Measurements from ENCODE around the gene SGMS1. TPM values are rescaled to one million over a fixed set of nuclear protein-coding genes. Genes with fewer than 3 reads are reported as not detected.

Gene SGMS1
- total RNA-seq, 1 donor from 2014 or later: 27.5 TPM

GRCh38 chr10:50417886-50418830 is 205.6 kb downstream of the SGMS1 start:
- peaks cover 48% of the 10 kb centered on the region for H3K4me1 Mint-ChIP-seq
- intact Hi-C loops (cut with micrococcal nuclease): loop anchor here (1.0 to 5.0 kb wide), 6 partner anchors 21 to 207 kb away; no protein-coding TSS in a partner anchor
- peak overlapping the region; percentile 92 for H3K4me3 Mint-ChIP-seq
- ATAC-seq (ENCODE audit: low read depth) (peak; percentile 87), DNase-seq (peak; percentile 48)
- ChIA-PET POLR2A (interaction anchor here (0.6 to 1.5 kb wide), 5 partner anchors 10 to 207 kb away, joined by 3 to 10 read pairs (median 3); no protein-coding TSS in a partner anchor), CTCF (interaction anchor here (0.7 to 1.5 kb wide), 3 partner anchors 21 to 207 kb away, joined by 3 to 6 read pairs (median 4); partner anchors contain the start of gene SGMS1)
- TF ChIP-seq CTCF (IDR thresholded peaks at IDR 0.05): no peak
- H3K9me3 Mint-ChIP-seq: no peaks in the 10 kb centered on the region
- no peaks in the 10 kb centered on the region for H3K36me3 Mint-ChIP-seq (ENCODE audit: low read depth)
- H3K27me3 Mint-ChIP-seq: no peaks in the 10 kb centered on the region
- peak overlapping the region; percentile 81 for H3K27ac Mint-ChIP-seq

- TF ChIP-seq CTCF (IDR thresholded peaks at IDR 0.05): no peak
- Mint-ChIP-seq H3K27me3 (no peaks in the 10 kb centered on the region), H3K4me1 (peaks cover 44% of the 10 kb centered on the region), H3K27ac (peak overlapping the region; percentile 21), H3K9me3 (no peaks in the 10 kb centered on the region), H3K36me3 (ENCODE audit: low read depth) (no peaks in the 10 kb centered on the region), H3K4me3 (peak overlapping the region; percentile 92)
- ChIA-PET CTCF (interaction anchor here (0.9 to 1.5 kb wide), 2 partner anchors 20 to 207 kb away, joined by 3 to 6 read pairs; partner anchors contain the start of gene SGMS1), POLR2A (interaction anchor here (0.5 to 1.5 kb wide), 3 partner anchors 20 to 207 kb away, joined by 3 to 10 read pairs (median 6); no protein-coding TSS in a partner anchor)
- ATAC-seq (ENCODE audit: low read depth) (peak; percentile 18), DNase-seq (no peak)
- intact Hi-C loops (cut with micrococcal nuclease): loop anchor here (5.0 kb wide), 3 partner anchors 35 to 155 kb away; no protein-coding TSS in a partner anchor
Observed at GRCh38 chr10:50417486-50417885, 206.3 kb downstream of the SGMS1 start.

- ChIA-PET POLR2A (interaction anchor here (0.5 to 0.7 kb wide), 2 partner anchors 28 to 69 kb away, joined by 5 to 6 read pairs; no protein-coding TSS in a partner anchor), CTCF (interaction anchor here (1.4 kb wide), 1 partner anchor 49 kb away, joined by 6 read pairs; no protein-coding TSS in a partner anchor)
- peak overlapping the region; percentile 45 for H3K4me3 Mint-ChIP-seq
- DNase-seq (no peak), ATAC-seq (ENCODE audit: low read depth) (no peak)
- TF ChIP-seq CTCF (IDR thresholded peaks at IDR 0.05): no peak
- intact Hi-C loops (cut with micrococcal nuclease): loop anchor here (5.0 kb wide), 3 partner anchors 35 to 155 kb away; no protein-coding TSS in a partner anchor
- no peaks in the 10 kb centered on the region for H3K36me3 Mint-ChIP-seq (ENCODE audit: low read depth)
- H3K4me1 Mint-ChIP-seq: peaks cover 38% of the 10 kb centered on the region
- H3K27me3 Mint-ChIP-seq: no peaks in the 10 kb centered on the region
- H3K9me3 Mint-ChIP-seq: no peaks in the 10 kb centered on the region
- no peak overlapping the region for H3K27ac Mint-ChIP-seq
Observed at GRCh38 chr10:50416881-50417280, 206.9 kb downstream of the SGMS1 start.

GRCh38 chr10:50416181-50416824 is 207.5 kb downstream of the SGMS1 start:
- H3K27me3 Mint-ChIP-seq: no peaks in the 10 kb centered on the region
- CTCF ChIA-PET: interaction anchor here (1.4 kb wide), 1 partner anchor 49 kb away, joined by 6 read pairs; no protein-coding TSS in a partner anchor
- no peak for TF ChIP-seq CTCF (IDR thresholded peaks at IDR 0.05)
- peaks cover 32% of the 10 kb centered on the region for H3K4me1 Mint-ChIP-seq
- H3K36me3 Mint-ChIP-seq (ENCODE audit: low read depth): no peaks in the 10 kb centered on the region
- peak overlapping the region; percentile 45 for H3K4me3 Mint-ChIP-seq
- no peak for ATAC-seq (ENCODE audit: low read depth)
- DNase-seq: no peak
- no peaks in the 10 kb centered on the region for H3K9me3 Mint-ChIP-seq
- intact Hi-C loops (cut with micrococcal nuclease): loop anchor here (5.0 kb wide), 3 partner anchors 36 to 154 kb away; no protein-coding TSS in a partner anchor
- POLR2A ChIA-PET: interaction anchor here (0.7 kb wide), 1 partner anchor 68 kb away, joined by 5 read pairs; no protein-coding TSS in a partner anchor
- no peak overlapping the region for H3K27ac Mint-ChIP-seq

All from activated B cell treated with CpG ODN at 0.5 μM for 24 hours (primary cell).